GM12891 (cell line): Measurements from ENCODE around the gene IP6K3.

Experiments used
- PAX5 ChIP-seq: IDR thresholded peaks from 2 replicates; pipeline ENCODE4 v1.6.1; 2011; ENCODE audit warnings: low read length, moderate library complexity, mild to moderate bottlenecking; ENCODE audit not compliant: insufficient read depth, severe bottlenecking
- POLR2A ChIP-seq: IDR thresholded peaks from 2 replicates; pipeline ENCODE4 v1.6.1; 2011; ENCODE audit warnings: low read depth, low read length, control low read depth
- POLR2AphosphoS5 ChIP-seq: IDR thresholded peaks from 2 replicates; pipeline ENCODE4 v1.6.1; 2011; ENCODE audit warnings: low read depth, low read length, control low read depth
- POU2F2 ChIP-seq: IDR thresholded peaks from 2 replicates; pipeline ENCODE4 v1.6.1; 2011; ENCODE audit warnings: low read depth, mild to moderate bottlenecking, control low read depth, low read length, moderate library complexity
- SPI1 ChIP-seq: IDR thresholded peaks from 2 replicates; pipeline ENCODE4 v1.6.1; 2011; ENCODE audit warnings: low read depth, low read length, control low read depth
- TAF1 ChIP-seq: IDR thresholded peaks from 2 replicates; pipeline ENCODE4 v1.6.1; 2011; ENCODE audit warnings: low read depth, low read length, control low read depth

DNA sequence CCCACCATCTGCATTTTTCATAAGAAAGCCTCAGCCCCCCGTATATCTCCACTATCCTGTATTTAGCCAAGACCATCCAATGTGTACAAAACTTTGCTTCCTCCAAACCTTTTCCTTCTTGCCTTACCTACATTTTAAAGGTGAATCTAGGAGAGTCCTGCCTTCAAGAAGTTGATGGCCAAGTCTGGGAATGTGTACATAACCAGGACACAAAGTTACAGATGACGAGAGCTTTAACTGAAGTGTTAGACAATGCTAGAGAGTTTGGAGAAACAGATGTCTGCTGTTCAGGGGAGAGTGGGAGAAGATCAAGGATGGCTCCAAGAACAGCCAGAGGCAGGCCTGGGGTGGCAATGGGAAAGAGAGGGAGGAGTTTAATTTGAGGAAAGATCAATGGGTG is 32.9 kb downstream of the IP6K3 start:
- TF ChIP-seq TAF1: no peak
- no peak for TF ChIP-seq POU2F2
- no peak for TF ChIP-seq POLR2A
- no peak for TF ChIP-seq POLR2AphosphoS5
- TF ChIP-seq SPI1: no peak
- no peak for TF ChIP-seq PAX5
